Stimulated activated naive CD8-positive, alpha-beta T cell treated with anti-CD3 and anti-CD28 coated beads, Interleukin-15, Interleukin-2, amounts not matched to agents 100 U/mL and 50 U/mL, for 24 hours (primary cell): ENCODE measurements around the gene ATG9B.
"Not testable (repeated sequence)": the region's sequence is repeated elsewhere in the genome, so short reads cannot be mapped to it uniquely, and the experiment has no call there.

Source experiments
- ATAC-seq: fragments of 150-1000 bp; cut with Tn5 transposase; one replicate; pipeline ENCODE4 v1.10.0; 2021
- DNase-seq: peaks from one replicate; pipeline ENCODE4 v3.0.0; 2021

ATG9B gene

DNA sequence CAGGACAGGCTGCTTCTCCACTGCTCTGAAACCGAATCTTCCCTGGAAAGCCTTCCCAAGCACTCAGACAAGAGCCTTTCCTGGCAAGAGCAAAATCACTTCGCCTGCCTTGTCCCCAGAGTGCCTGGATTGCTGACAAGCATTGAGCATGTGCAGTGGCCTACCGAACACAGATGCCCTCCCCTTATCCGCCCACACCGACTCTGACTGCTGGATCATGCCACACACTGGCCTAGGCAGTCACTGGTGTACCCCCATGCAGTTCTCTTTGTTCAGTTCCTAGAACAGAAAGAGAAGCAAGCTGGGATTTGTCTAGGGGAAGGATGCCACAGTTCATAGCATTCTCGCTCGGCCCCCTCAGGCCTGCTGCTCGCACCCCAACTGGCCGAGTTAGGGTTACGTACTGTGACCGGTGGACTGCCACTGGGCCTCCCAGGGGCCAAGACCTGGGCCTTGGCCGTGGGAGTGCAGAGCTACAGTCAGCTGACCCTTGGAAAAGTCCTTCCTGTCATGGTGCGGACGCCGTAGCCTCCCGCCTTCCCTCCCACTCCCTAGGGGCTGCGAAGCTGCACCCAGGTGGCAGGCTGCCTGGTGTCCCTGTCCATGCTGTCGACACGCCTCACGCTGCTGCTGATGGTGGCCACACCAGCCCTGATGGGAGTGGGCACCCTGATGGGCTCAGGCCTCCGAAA, 10.9 kb upstream of the ATG9B start:
- ATAC-seq: no peak
- DNase-seq: no peak

DNA sequence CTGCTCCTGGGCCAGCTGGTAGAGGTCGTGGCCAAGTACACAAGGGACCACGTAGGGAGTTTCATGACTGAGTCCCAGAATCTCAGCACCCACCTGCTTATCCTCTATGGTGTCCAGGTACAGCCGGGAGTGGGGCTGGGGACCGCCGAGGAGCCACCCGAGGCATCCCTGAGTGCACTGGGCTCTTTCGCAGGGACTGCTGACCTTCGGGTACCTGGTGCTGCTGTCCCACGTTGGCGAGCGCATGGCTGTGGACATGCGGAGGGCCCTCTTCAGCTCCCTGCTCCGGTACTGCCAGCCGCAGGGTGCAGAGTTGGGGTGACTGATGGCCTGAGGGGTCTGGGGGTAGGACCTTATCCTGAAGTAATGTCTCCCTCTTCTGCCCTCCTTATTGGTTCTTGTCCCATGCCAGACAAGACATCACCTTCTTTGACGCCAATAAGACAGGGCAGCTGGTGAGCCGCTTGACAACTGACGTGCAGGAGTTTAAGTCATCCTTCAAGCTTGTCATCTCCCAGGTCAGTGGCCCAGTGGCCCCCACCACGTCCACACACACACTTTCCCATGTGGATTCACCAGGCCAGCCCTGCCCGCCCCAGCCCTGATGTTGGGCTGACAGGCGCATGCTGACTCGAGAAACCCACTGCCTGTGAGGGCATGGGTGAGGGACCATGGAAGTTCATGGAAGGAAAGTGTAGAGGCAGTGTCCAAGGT, 10.2 kb upstream of the ATG9B start:
- DNase-seq: no peak
- ATAC-seq: no peak

DNA sequence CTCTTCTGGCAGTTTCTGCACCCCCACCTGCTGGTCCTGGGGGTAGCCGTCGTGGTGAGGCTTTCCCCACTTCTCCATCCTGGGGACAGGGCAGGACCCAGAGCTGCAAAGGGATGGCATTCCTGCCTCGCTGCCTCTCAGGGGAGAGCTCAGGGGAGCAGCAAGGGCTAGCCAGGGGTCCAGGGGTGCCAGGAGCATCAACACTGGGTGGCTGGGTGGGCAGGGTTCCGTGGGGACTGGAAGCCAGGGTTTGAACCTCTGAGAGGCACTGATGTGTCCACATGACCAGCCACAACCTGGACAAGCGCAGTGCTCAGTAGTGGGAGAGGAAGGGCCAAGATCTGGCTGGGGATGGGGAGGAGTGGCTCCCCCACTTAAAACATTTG, 9.6 kb upstream of the ATG9B start:
- DNase-seq (no peak), ATAC-seq (no peak)

DNA sequence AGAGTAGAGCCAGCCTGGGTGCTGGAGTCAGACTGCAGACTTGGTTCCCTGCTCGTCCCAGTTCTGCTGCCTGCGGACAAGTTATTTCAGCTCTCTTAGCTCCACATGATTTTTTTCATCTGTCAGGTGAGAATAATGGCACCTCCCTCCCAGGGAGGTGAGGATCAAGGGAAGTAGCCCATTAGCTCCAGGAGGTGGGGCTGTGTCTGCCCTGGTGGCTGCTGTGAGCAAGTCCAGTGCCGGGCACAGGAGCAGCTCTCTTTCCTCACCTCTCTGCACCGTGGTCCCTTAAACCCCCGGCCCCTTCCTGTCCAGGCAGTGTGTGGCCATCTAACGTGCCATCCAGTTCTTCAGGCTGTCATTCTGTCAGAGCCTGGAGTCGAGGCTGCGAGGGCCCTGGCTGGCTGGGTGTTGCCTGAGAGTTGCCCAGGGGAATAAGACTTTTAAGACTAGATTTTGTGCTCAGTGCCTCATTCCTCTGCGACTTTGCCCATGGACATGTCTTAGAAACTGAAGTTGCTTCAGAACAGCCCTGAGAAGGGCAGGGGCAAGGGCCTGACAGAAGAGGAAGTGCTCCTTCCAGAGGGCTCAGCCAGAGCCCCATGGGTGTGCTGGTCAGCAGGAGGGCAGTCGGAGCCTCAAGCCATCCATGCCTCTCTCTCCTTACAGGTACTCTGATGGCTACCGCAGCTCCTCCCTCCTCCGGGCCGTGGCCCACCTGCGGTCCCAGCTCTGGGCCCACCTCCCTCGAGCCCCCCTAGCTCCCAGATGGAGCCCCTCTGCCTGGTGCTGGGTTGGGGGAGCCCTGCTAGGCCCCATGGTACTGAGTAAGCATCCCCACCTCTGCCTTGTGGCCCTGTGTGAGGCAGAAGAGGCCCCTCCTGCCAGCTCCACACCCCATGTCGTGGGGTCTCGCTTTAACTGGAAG, 8.9 kb upstream of the ATG9B start:
- no peak for ATAC-seq
- no peak for DNase-seq

DNA sequence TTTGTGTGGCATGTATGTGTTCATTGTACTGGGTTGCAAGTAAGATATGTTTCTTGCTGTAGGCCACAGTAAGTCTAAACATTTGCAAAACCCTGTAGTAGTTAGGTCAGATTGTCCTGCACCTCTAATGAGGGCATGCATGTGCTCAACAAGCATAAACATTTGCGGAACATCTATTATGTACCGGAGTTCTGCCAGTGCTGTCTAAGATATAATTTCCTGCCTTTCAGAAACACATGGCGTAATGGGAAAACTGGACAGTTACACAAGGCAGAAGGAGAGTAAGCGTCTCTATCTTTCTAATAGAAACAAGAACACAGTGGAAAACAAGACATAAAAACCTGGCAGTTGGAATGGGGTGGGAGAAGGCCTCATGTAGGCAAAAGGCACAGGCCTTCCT, 6.7 kb upstream of the ATG9B start:
- DNase-seq: no peak

DNA sequence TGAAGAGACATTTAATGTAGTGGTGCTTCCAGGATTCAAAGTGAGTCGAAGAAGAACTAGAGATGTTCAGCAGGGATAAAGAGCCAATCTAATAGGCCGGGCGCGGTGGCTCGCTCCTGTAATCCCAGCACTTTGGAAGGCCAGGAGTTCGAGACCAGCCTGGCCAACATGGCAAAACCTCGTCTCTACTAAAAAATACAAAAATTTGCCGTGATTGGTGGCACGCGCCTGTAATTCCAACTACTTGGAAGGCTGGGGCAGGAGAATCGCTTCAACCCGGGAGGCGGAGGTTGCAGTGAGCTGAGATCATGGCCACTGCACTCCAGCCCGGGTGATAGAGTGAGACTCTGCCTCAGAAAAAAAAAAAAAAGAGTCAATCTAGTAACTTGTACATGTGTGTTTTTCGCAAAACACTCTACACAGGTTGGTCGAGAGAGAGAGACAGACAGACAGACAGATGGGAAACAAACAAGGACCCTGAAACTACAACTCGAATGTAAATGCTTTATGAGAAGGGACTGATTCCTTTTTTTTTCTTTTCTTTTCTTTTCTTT, 4.7 kb upstream of the ATG9B start:
- DNase-seq (no peak), ATAC-seq (no peak)

More for the DNA sequence above, 6.7 kb upstream of the ATG9B start:
- ATAC-seq: no peak

DNA sequence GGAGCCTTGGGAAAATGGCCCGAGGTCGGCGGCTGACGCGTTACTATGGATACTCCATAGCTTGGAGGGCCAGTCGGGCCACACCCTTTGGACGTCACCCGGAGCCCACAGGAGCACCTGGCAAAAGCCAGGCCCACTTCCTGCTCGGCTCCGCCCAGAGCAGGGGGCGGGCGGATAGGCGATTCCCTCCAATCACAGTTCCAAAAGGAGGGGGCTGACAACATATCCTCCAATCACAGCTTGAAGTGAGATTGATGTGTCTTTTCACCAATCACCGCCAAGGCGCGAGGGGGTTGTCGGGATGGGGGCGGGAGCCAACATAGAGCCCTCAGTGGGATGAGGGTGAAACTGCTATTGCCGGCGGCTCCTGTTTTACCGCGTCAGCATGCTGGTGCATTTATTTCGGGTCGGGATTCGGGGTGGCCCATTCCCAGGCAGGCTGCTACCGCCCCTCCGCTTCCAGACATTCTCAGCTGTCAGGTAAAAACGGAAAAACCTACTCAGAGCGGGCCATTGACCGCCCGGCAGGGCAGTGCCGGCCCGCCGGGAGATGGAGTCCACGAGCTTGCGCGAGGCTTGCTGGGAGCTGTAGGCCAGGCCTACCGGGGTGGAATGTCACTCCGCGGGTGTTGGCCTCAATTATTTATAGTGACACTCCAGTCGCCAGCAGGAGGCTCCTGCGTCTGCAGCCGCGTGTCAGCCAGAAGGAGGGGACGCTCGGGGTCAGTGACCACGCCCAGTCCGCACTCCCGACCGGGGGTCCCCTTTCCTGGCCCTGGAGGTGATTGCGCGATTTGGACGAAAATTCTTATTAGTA, 4.0 kb upstream of the ATG9B start, which contains the start of gene ABCB8:
TSS of gene ABCB8 (plus strand) at position 320 of the 817 bp plus-strand sequence. CDS start at position 386, 66 bp downstream.
- DNase-seq (peak; percentile 97), ATAC-seq (peak; percentile 93)

DNA sequence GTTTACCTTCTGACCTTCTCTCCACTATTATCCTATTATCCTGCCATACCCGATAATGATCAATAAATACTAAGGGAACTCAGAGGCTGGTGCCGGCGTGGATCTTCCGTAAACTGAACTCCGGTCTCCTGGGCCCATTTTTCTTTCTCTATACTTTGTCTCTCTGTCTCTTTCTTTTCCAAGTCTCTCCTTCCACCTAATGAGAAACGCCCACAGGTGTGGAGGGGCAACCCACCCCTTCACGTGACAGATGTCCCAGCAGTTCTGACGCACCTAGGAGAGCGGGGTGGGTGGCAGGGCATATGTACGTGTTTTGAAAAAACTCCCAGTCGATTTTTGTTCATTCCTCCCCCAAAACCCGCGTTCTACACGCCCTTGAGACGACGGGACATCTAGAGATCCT, 3.4 kb upstream of the ATG9B start:
- not testable (repeated sequence) for DNase-seq
- peak; percentile 0 for ATAC-seq

DNA sequence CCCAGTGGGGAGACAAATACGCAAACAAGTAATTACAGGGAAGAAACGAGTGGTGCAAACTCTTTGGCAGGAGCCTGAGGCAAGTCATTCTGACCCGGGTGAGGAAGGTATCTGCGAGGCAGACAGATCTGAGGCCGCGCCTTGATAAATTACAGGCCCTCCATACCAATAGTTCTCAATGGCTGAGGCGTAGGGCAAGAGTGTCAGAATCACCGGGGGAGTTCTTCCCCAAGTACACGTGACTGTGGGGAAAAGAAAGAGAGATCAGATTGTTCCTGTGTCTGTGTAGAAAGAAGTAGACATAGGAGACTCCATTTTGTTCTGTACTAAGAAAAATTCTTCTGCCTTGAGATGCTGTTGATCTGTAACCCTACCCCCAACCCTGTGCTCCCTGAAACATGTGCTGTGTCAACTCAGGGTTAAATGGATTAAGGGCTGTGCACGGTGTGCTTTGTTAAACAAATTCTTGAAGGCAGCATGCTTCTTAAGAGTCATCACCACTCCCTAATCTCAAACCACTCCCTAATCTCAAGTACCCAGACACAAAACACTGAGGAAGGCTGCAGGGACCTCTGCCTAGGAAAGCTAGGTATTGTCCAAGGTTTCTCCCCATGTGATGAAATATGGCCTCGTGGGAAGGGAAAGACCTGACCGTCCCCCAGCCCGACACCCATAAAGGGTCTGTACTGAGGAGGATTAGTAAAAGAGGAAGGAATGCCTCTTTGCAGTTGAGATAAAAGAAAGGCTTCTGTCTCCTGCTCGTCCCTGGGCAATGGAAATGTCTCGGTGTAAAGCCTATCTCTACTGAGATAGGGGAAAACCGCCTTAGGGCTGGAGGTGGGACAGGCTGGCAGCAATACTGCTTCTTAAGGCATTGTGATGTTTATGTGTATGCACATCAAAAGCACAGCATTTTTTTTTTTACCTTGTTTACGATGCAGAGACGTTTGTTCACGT, 2.8 kb upstream of the ATG9B start:
- not testable (repeated sequence) for DNase-seq, ATAC-seq

DNA sequence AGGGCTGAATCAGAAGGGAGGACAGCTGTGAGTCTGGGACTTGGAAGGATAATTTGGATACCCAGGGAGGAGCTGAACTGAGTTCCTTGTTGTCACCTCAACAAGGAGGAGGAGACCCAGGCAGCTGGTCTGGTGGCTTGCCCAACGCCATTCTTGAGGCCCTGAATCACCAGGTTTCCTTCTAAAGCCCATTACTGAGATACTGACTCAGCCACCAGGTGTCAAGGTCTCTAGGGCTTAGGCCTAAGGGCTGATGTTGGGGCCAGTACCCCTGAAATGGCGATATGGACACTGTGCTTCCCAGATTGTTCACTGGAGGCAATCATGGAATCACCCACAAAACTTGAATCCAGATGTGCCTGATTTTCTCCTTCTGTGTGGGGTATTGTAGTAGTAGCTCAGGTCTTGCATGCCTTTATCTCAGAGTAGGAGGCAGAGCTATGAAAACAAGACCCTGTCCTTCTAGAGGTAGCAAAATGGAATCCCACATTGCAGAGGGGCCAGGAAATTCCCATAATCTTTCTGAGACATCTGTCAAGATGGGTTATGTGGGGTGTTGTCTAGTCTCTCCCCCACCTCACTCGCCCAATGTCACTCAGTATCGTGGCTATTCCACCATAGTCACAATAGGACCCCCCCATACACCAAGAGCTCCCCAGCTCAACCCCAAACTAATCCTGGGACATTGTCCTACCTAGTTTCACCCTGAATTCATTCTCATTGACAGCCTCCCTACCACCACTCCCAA, 1.8 kb upstream of the ATG9B start:
- no peak for ATAC-seq
- no peak for DNase-seq

DNA sequence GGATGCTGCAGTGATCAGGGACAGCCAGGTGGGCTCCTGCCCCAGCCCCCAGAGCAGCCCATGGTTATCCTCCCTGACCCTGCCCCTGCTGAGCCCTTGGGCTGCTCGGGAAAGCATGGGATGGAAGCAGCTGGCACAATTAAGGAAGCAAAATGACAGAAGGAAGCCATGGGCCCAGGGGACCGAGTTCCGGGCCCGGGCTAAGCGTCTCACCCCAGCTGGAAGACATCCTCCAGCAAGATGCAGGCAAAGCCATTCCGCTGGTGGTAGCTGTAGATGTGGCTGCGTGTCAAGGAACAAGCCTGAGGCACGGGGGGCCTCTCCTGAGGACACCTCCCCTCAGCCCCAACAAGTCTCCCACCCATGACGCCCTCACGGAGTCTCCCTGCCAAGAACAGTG, 1.1 kb downstream of the ATG9B start:
- DNase-seq (no peak), ATAC-seq (no peak)

DNA sequence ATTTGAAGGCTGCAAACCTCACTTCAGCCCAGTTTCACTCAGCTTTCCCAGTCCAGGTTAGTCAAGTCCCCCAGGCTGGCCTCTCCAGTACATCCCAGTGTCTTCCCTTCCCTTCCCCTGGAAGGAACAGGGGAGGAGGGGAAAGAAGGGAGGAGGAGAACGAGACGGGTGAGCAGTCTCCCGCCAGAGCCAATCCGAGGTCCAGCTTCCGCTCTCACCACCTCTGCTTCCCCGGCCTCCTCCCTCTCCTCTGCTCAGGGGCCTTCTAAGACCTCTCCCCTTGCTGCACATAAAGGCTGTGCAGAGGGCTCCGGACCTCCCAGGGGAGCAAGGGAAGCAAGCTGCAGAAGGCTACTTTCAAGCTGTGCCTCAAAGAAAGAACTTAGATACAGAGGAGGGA, 4.1 kb downstream of the ATG9B start:
- ATAC-seq: no peak

DNA sequence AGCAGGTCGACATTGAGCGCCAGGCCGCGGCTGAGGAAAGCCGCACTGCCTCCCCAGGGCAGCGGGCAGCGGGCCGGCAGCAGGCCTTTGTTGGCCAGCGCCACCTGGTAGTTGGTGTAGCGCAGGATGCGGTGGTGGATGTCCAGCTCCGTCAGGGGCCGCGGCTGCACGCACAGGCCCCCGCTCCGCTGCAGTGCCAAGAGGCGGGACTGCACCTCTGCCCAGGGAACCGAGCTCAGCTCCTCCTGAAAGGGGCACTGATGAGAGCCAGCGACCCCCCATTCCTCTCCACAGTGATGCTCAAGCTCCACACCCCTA, 5.2 kb downstream of the ATG9B start:
- ATAC-seq (no peak), DNase-seq (no peak)

More for the DNA sequence above, 4.1 kb downstream of the ATG9B start:
- no peak for DNase-seq

DNA sequence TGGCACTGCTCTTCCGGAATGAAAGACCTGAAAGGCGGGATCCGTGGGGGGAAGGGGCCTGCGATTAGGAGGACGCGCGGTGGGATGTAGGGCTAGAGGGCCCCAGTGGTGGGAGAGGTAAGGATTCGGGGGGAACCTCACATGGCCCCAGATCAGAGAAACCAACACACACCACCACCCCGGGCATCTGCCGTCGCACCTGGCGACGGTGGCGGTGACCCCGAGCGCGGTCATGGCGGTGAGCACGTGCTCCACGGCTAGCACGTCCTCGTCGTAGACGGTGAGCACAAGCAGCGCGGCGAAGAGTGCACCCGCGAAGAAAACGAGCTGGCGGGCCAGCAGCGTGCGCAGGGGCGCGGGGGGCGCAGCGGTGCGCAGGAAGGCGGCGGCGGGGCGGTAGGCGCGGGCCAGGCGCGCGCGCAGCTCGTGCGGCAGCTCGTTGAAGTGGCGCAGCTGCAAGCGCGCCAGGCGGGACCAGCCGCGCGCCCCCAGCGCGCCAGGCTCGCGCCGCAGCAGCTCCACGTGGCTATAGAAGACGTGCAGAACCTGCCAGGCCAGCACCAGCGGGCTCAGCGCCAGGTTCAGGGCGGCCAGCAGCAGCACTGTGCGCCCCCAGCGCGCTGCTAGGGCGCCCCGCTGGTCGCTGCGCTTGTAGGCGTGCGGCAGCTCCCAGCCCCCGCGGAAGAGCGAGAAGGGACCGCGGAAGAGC, 5.7 kb downstream of the ATG9B start:
- peak; percentile 22 for ATAC-seq
- peak; percentile 58 for DNase-seq

DNA sequence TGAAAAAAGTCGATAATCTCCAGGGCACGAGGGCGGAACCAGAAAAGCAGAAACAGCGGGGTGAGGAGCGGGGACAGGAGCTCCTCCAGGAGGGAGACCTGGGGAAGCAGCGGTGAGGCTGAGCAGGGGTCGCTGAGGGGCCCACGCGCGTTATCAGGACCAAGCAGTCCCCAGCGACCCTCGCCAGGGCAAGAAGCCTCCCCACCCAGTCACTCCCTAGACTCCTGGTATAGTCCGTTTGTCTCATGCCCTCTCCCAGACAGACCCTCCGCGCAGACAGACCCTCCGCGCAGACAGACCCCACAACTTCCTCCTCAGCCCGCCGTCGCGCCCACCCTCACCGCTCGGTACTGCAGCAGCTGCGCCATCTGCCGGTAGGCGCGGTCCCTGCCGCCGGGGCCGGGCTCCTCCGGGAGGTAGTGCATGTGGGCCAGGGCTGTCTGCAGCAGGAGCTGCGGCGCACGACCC, 6.3 kb downstream of the ATG9B start:
- DNase-seq (peak; percentile 93), ATAC-seq (peak; percentile 69)

DNA sequence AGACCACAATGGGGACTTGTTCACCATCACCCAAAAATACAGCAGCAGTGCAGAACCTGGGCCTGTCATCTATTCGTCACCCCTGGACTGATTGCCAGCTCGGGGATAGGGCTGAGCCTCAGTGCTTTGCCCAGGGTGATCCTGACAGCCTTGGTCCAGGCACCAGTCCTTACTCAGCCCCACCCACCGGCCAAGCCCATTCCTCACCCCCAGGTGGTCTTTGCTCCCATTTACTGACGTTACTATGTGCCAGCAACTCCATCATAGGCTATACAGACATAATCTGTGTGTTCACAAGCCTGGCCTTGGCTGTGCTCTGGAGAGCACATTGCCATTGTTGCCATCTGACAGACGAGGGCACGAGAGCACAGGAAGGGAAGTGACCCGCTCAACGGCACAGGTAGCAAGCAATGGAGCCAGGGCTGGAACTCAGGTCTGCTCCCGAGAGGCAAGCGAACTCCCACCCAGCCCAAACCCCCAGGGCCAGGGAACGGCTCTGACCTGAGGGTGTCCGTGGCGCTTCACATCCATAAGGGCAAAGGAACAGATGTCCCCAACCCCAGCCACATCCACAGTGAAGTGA, 6.8 kb downstream of the ATG9B start:
- ATAC-seq (no peak), DNase-seq (no peak)

DNA sequence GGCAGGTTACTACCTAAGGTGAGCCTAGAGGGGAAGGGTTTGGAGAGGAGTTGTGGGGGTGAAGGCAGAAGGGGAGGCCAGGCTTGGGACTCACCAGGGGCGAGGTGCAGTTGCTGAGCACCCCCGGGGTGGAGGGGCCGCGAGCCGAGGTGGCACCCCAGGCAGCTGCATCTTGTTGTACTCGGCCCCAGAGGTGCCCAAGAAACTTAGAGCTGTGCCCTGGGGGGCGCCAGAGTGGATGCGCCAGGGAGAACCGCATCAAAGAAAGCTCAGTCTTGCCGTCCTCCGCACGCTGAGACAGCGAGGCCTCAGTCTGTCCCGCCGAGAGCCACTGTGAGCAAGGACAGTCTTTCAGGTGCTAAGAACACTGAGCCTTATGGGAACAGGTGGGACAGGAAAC, 7.4 kb downstream of the ATG9B start:
- no peak for ATAC-seq

DNA sequence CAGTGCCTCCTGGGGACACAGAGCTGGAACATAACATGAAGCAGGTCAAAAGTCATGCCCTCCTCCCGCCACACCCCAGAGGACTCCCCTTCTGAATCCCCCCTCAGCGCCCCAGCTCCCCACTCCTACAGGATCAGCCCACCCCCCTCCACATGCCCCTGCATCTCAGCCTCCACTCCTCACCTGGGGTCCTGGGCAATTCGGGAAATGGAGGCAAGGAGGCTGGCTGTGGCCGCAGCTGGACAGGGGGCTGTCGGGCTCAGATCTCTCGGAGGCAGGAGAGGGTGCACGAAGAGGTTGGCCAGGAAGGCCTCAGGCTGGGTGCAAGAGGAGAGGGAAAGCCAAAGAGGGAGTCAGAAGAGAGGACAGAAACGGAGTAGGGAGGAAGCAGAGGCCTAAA, 7.8 kb downstream of the ATG9B start:
- no peak for ATAC-seq
- no peak for DNase-seq

More for the DNA sequence above, 7.4 kb downstream of the ATG9B start:
- DNase-seq: no peak

DNA sequence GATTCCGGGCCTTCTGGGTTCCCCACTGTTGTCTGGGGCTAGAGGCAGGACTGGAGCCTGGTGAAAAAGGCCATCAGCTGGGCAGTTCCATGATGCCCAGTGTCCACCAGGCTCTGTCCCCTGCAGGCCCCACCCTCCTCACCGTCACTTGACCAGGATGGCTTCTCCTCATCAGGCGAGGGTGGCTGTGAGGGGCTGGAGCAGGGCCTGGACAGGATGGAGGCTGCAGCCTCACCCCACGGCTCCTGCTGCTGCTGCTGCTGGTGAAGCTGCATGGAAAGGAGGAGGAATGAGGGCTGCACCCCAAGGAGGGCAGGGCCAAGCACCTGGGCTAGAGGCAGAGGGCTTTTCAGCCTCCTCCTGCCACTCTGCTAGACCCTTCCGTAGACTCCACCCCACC, 8.3 kb downstream of the ATG9B start:
- ATAC-seq (no peak), DNase-seq (no peak)
